ENCODE data around the gene ZBTB16. TPM values are rescaled to one million over a fixed set of nuclear protein-coding genes. Genes with fewer than 3 reads are reported as not detected.

The ZBTB16 gene
- total and polyA plus RNA-seq, 2 of the 4 experiments (the other 2 are of a cell fraction), result not detected

GRCh38 chr11:114274637-114275036, 215.1 kb downstream of the ZBTB16 start:
- ATAC-seq (ENCODE audit: low read depth) (no peak), DNase-seq (no peak)
- intact Hi-C loops (cut with micrococcal nuclease) (no loop called here), in situ Hi-C loops (cut with MboI; ENCODE audit: low sequenced_read_pairs) (no loop called here), dilution Hi-C loops (cut with HindIII; ENCODE audit: low sequenced_read_pairs, unreplicated experiment) (no loop called here)
- H2BK5ac ChIP-seq (ENCODE audit: low read depth, low read length, poor library complexity, severe bottlenecking), result no peak overlapping the region
- 14% methylated on average over 1 of the region's 3 CpGs; no CpG with 5 or more reads in 1 of the 2 experiments for WGBS, 2 experiments (ENCODE audit: extremely low coverage in 2 of 2, insufficient read length in 1 of 2)
- H3K4ac ChIP-seq (ENCODE audit: low read depth, low read length), result no peak overlapping the region
- H2BK15ac ChIP-seq (ENCODE audit: low read depth, low read length), result no peak overlapping the region
- peaks cover 4% of the 10 kb centered on the region; the same call in 1 of the 2 replicates for H3K9me3 ChIP-seq (ENCODE audit: control insufficient read depth, insufficient read depth, low read length)
- CTCF ChIA-PET, result no interaction called here
- H4K5ac ChIP-seq (ENCODE audit: low read depth, low read length), result no peak overlapping the region
- no peaks in the 10 kb centered on the region for H3K4me1 ChIP-seq (ENCODE audit: control insufficient read depth, insufficient read depth, low read length)
- H3K14ac ChIP-seq (replicated peaks; ENCODE audit: low read depth, low read length), result no peak overlapping the region
- H3K36me3 ChIP-seq (ENCODE audit: control insufficient read depth, insufficient read depth, low read length), result no peaks in the 10 kb centered on the region
- no peak overlapping the region for H4K91ac ChIP-seq (ENCODE audit: insufficient read depth, low read depth, low read length)
- no peak overlapping the region for H2AK9ac ChIP-seq (replicated peaks; ENCODE audit: low read depth, low read length, poor library complexity)
- BruUV-seq (replicated peaks), result no TSS peak
- no peak overlapping the region for H2AK5ac ChIP-seq (ENCODE audit: low read depth, low read length)
- no peak overlapping the region for H2AFZ ChIP-seq (replicated peaks; ENCODE audit: low read length, poor library complexity)
- TF ChIP-seq RCOR1 (IDR thresholded peaks at IDR 0.05; ENCODE audit: insufficient replicate concordance, low read length), result no peak
- no peak for TF ChIP-seq NFE2L2 (IDR thresholded peaks at IDR 0.05; ENCODE audit: low read depth, low read length)
- TF ChIP-seq POLR2A (IDR thresholded peaks at IDR 0.05; ENCODE audit: low read depth, low read length), result no peak
- no peak for TF ChIP-seq MAZ (IDR thresholded peaks at IDR 0.05; ENCODE audit: borderline replicate concordance, low read depth, low read length)
- no peak for TF ChIP-seq MXI1 (IDR thresholded peaks at IDR 0.05; ENCODE audit: borderline replicate concordance, low read depth, low read length)
- TF ChIP-seq SMC3 (IDR thresholded peaks at IDR 0.05; ENCODE audit: low read depth, low read length), result no peak
- no peak for TF ChIP-seq ELK1 (IDR thresholded peaks at IDR 0.05; ENCODE audit: borderline replicate concordance, low read depth, low read length)
- TF ChIP-seq CHD1 (IDR thresholded peaks at IDR 0.05; ENCODE audit: low read depth, low read length), result no peak
- no peak for TF ChIP-seq RAD21 (IDR thresholded peaks at IDR 0.05; ENCODE audit: low read length)
- TF ChIP-seq BHLHE40 (IDR thresholded peaks at IDR 0.05; ENCODE audit: low read depth, low read length), result no peak
- no peak for TF ChIP-seq USF2 (IDR thresholded peaks at IDR 0.05; ENCODE audit: low read depth, low read length)
- TF ChIP-seq MAFK (IDR thresholded peaks at IDR 0.05; ENCODE audit: low read depth, low read length), result no peak
- TF ChIP-seq FOS (IDR thresholded peaks at IDR 0.05; ENCODE audit: low read depth, low read length), result no peak
- TF ChIP-seq RFX5 (IDR thresholded peaks at IDR 0.05; ENCODE audit: low read depth, low read length), result no peak
- TF ChIP-seq CTCF (conservative IDR thresholded peaks at IDR 0.05; ENCODE audit: low read depth, low read length), result no peak
- no peak overlapping the region for H4K8ac ChIP-seq (ENCODE audit: low read depth in 2 of 2, low read length in 2 of 2)
- no peak overlapping the region for H2BK20ac ChIP-seq (ENCODE audit: low read depth, low read length)
- no peak overlapping the region for H3K27ac ChIP-seq (ENCODE audit: insufficient read depth, low read length)
- H4K20me1 ChIP-seq (ENCODE audit: insufficient read depth, low read length), result no peaks in the 10 kb centered on the region
- peaks cover 32% of the 10 kb centered on the region for H3K27me3 ChIP-seq (ENCODE audit: control insufficient read depth, insufficient read depth, low read length)
- H3K79me1 ChIP-seq (ENCODE audit: low read depth in 1 of 2, low read length in 2 of 2), result no peaks in the 10 kb centered on the region
- no peak overlapping the region for H3K4me3 ChIP-seq (ENCODE audit: insufficient read depth, low read depth, low read length)
- H2BK120ac ChIP-seq (ENCODE audit: low read depth, low read length), result no peak overlapping the region
- no peak overlapping the region for H3K18ac ChIP-seq (ENCODE audit: low read depth, low read length)
- POLR2A ChIA-PET (ENCODE audit: unreplicated experiment), result no interaction called here
- 0 out of 2 replicates have a peak, but pooled peaks cover under 1% of the 10 kb centered on the region for H3K9me1 ChIP-seq (ENCODE audit: insufficient read depth, low read length)
- no peak overlapping the region for H3K23ac ChIP-seq (ENCODE audit: low read depth, low read length)
- no peak overlapping the region for H3K56ac ChIP-seq (ENCODE audit: extremely low read depth, insufficient read depth, low read length)
- H3K4me2 ChIP-seq (ENCODE audit: low read depth, low read length), result no peak overlapping the region
- no peak overlapping the region for H3K9ac ChIP-seq (ENCODE audit: low read depth, low read length)

Measured in IMR-90 (cell line).